K562 (cell line): ENCODE data around the gene ELF3. TPM values are rescaled to one million over a fixed set of nuclear protein-coding genes. Genes with fewer than 3 reads are reported as not detected.

Source experiments
- ATF1 ChIP-seq, 2 experiments: fragments of 450-650 bp in 1 of 2; IDR thresholded peaks; 2 replicates each; pipeline ENCODE4 v1.6.1; 2016; ENCODE audit warnings: missing compliant biosample characterization in 1 of 2, missing genetic modification characterization in 1 of 2
- BRF1 ChIP-seq: IDR thresholded peaks from 3 replicates; pipeline ENCODE4 v1.6.1; 2011; ENCODE audit warnings: borderline replicate concordance, mild to moderate bottlenecking; ENCODE audit not compliant: insufficient read length; ENCODE audit errors: extremely low read depth
- FOS ChIP-seq: IDR thresholded peaks from 3 replicates; pipeline ENCODE4 v1.6.1; 2011; ENCODE audit not compliant: insufficient read length; ENCODE audit errors: extremely low read depth
- GATAD2A ChIP-seq: fragments of 450-650 bp; IDR thresholded peaks from 2 replicates; pipeline ENCODE4 v1.6.1; 2017
- NELFE ChIP-seq: IDR thresholded peaks from 2 replicates; pipeline ENCODE4 v1.6.1; 2011; ENCODE audit warnings: mild to moderate bottlenecking; ENCODE audit not compliant: insufficient read depth, insufficient read length
- TARDBP ChIP-seq: fragments of 450-650 bp; IDR thresholded peaks from 2 replicates; pipeline ENCODE4 v1.6.1; 2016
- ZFP30 ChIP-seq: fragments of 250-450 bp; sonication (Bioruptor Pico); IDR thresholded peaks from 2 replicates; pipeline ENCODE4 v1.8.0; 2022; ENCODE audit warnings: moderate library complexity, mild to moderate bottlenecking, inconsistent platforms, borderline replicate concordance
- ZNF121 ChIP-seq: sonication (generic); formaldehyde crosslinking; conservative IDR thresholded peaks from 2 replicates; pipeline ENCODE4 v1.8.0; 2022; ENCODE audit warnings: missing genetic modification reagents
- polyA plus RNA-seq, 8 experiments: library from polyadenylated mRNA; depleted of rRNA in 4 of 8; stranded (reverse) in 5 of 8; unstranded in 3 of 8; fragments of >200 nt; fragmentation: Nextera tagmentation in 2 of 8; fragmentation: Illumina TruSeq in 1 of 8; extraction: Ambion mirVana in 2 of 8; extraction: Trizol in 1 of 8; gene quantifications; 2 replicates each; pipeline versions ENCODE4 v1.2.1 to v1.2.3, GENCODE V29; 2011 to 2014; ENCODE audit warnings: inconsistent platforms in 1 of 8, missing spikeins in 1 of 8
- total RNA-seq, 7 experiments: library from RNA; depleted of rRNA in 6 of 7; stranded (reverse); fragments of >200 nt in 6 of 7; fragmentation: Illumina TruSeq in 2 of 7; extraction: Trizol in 2 of 7; gene quantifications; 2 replicates each; pipeline versions ENCODE4 v1.2.1 to v1.2.3, GENCODE V29; 2011 to 2021; ENCODE audit warnings: low replicate concordance in 1 of 7
- TF ChIP-seq, protein P1 (sequence below): sonication (generic); formaldehyde crosslinking; IDR thresholded peaks from 2 replicates; pipeline ENCODE4 v1.8.1; 2023; ENCODE audit warnings: mild to moderate bottlenecking, missing genetic modification reagents
- TF ChIP-seq, protein P2 (sequence below): fragments of 450-650 bp; formaldehyde crosslinking; IDR thresholded peaks from 2 replicates; pipeline ENCODE4 v1.4.0; 2022; ENCODE audit warnings: missing genetic modification characterization

Gene ELF3
- total and polyA plus RNA-seq, 9 of the 15 experiments (the other 6 are each of a cell fraction or from before 2014, with no cell fraction given), result 0.03 to 1.2 (median 0.07) TPM; not detected in 4

DNA sequence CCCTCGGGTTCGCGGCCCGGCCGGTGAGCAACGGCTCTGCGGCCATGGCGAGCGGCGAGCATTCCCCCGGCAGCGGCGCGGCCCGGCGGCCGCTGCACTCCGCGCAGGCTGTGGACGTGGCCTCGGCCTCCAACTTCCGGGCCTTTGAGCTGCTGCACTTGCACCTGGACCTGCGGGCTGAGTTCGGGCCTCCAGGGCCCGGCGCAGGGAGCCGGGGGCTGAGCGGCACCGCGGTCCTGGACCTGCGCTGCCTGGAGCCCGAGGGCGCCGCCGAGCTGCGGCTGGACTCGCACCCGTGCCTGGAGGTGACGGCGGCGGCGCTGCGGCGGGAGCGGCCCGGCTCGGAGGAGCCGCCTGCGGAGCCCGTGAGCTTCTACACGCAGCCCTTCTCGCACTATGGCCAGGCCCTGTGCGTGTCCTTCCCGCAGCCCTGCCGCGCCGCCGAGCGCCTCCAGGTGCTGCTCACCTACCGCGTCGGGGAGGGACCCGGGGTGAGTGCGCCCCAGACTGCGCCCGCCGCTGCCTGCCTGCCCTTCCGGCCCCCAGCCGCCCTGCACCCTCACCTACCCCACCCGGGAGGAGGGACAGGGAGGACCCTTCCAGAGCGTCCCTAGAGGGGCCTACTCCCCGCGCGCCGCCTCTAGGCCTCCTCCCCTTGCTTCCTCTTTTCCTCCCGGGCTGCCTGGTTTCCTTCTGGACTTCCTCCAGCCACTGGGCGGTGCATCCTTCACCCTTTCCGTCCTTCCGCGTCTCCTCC is 27.6 kb upstream of the ELF3 start, which contains the start of gene RNPEP (continued):
- TF ChIP-seq, protein P1, sequence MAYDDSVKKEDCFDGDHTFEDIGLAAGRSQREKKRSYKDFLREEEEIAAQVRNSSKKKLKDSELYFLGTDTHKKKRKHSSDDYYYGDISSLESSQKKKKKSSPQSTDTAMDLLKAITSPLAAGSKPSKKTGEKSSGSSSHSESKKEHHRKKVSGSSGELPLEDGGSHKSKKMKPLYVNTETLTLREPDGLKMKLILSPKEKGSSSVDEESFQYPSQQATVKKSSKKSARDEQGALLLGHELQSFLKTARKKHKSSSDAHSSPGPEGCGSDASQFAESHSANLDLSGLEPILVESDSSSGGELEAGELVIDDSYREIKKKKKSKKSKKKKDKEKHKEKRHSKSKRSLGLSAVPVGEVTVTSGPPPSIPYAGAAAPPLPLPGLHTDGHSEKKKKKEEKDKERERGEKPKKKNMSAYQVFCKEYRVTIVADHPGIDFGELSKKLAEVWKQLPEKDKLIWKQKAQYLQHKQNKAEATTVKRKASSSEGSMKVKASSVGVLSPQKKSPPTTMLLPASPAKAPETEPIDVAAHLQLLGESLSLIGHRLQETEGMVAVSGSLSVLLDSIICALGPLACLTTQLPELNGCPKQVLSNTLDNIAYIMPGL, result peak; percentile 31
- TF ChIP-seq TARDBP (no peak; the same call in 1 of the 2 replicates), BRF1 (no peak), ZFP30 (CRISPR knock-in tag) (no peak), GATAD2A (no peak), NELFE (no peak), ATF1 (CRISPR knock-in tag; IDR thresholded peaks at IDR 0.05) (no peak), ATF1 (tag; IDR thresholded peaks at IDR 0.05) (peak; percentile 66), FOS (no peak), ZNF121 (CRISPR knock-in tag) (no peak)
- TF ChIP-seq, protein P2, sequence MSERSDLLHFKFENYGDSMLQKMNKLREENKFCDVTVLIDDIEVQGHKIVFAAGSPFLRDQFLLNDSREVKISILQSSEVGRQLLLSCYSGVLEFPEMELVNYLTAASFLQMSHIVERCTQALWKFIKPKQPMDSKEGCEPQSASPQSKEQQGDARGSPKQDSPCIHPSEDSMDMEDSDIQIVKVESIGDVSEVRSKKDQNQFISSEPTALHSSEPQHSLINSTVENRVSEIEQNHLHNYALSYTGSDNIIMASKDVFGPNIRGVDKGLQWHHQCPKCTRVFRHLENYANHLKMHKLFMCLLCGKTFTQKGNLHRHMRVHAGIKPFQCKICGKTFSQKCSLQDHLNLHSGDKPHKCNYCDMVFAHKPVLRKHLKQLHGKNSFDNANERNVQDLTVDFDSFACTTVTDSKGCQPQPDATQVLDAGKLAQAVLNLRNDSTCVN, result peak; percentile 26; the same call in 1 of the 2 replicates
- TF ChIP-seq, all 486 proteins: peak for 174
